GM13976 (cell line): ENCODE data around the gene SLC35A2.

ENCODE experiments used
- DNase-seq: peaks from one replicate; pipeline ENCODE4 v3.0.0; 2012; ENCODE audit warnings: low spot score
- CTCF ChIP-seq: IDR thresholded peaks from 2 replicates; pipeline ENCODE4 v1.5.1; 2012; ENCODE audit warnings: borderline replicate concordance, mild to moderate bottlenecking; ENCODE audit not compliant: insufficient read depth; ENCODE audit errors: extremely low read depth, missing control alignments, control extremely low read depth
- in situ Hi-C: fragments of 300-500 bp; cut with MboI; formaldehyde crosslinking; loops from one replicate; pipeline ENCODE4 v1.12.0; 2022; ENCODE audit warnings: low sequenced_read_pairs, mixed read lengths, inconsistent platforms; ENCODE audit not compliant: unreplicated experiment

The SLC35A2 gene

DNA sequence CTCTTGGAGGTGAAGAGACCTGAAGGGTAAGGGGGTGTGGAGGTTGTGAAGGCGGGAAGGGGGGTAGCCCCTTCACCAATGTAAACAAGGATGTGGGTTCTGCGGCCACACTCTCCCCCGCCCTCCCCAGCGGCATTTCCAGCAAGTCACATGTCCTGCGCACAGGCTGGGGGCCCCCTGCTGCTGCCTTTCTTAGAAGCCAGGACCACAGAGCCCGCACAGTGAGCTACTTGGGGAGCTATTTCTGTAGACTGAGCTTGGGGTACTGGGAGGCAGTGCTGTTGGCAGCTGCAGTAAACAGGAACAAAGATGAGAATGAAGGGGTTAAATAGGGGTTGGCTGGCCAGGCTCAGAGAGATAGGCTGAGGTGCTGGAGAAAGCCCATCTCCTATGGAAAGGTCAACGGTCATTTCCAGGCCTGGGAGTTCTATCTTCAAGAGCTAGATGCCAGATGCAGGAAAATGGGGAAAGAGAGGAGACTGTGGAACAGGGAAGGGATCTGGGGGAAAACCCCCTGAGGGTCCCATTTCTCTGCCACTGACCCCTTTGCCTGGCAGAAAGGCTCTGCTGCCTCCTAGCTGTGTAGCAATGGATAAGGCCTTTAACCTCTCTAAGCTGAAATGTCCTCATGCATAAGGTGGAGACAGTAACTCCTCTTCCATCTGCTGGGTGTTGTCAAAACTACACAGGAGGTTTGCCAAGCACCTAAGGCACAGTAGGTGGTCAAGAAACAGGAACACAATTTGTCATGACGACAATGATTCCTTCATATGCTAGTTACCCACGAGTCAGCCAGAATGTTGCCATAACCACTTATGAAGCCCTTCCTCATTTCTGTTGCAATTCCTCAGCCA is 25.8 kb upstream of the SLC35A2 start:
- in situ Hi-C loops: no loop called here
- peak; percentile 39 for TF ChIP-seq CTCF
- peak; percentile 70 for DNase-seq

- no peak for TF ChIP-seq CTCF
- in situ Hi-C loops: no loop called here
- no peak for DNase-seq
These were observed 25.1 kb upstream of the SLC35A2 start for GRCh38 chrX:48936429-48937053.

DNA sequence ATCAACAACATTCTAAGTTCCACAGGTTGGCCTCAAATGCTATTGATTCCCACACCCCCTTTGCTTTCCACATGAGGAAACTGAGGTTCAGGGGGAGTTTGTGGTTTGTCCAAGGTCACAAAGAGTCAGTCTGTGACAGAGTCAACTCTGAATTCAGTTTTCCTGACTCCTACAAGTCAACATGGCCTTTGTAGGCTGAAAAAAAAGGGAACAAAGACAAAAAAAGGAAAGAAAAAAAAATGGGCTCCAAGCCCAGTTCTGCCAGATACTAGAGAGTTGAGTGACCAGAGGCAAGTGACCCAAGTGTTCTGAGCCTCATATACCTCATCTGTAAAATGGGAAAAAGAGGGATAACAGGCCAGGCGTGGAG is 23.8 kb upstream of the SLC35A2 start:
- TF ChIP-seq CTCF: no peak
- DNase-seq: no peak
- in situ Hi-C loops: no loop called here

- TF ChIP-seq CTCF: no peak
- DNase-seq: no peak
- in situ Hi-C loops: no loop called here
These were observed 23.3 kb upstream of the SLC35A2 start for GRCh38 chrX:48934581-48935300.

DNA sequence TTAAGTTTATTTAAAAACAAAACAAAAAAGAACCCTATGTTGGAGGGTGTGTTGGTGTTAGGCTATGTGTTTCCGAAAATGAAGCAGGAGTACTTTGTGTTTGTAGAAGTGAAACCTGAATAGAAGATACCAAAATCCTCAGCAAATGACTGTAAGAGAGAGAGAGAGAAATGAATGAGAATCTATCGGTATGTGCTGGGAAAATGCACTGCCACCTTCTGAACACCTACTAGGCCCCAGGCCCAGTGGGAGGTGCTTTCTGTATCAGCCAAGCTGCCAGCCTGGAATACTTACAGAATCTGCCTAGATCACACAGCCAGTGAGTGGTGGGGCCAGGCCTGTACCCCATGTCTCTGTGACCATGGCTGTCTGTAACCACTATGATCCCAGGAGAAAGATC is 22.3 kb upstream of the SLC35A2 start:
- TF ChIP-seq CTCF: no peak
- no peak for DNase-seq
- in situ Hi-C loops: no loop called here

GRCh38 chrX:48927736-48928382 is 16.4 kb upstream of the SLC35A2 start:
- in situ Hi-C loops: no loop called here
- DNase-seq: no peak
- TF ChIP-seq CTCF: no peak
